GM12892 (cell line): ENCODE data around the gene LRFN2.

ENCODE experiments used
- POLR2A ChIP-seq: IDR thresholded peaks from 2 replicates; pipeline ENCODE4 v1.6.1; 2011; ENCODE audit warnings: low read depth, low read length, control low read depth
- TAF1 ChIP-seq: IDR thresholded peaks from 2 replicates; pipeline ENCODE4 v1.6.1; 2011; ENCODE audit warnings: low read depth, mild to moderate bottlenecking, control low read depth, low read length, borderline replicate concordance

GRCh38 chr6:40611912-40612311, 24.7 kb upstream of the LRFN2 start:
- TF ChIP-seq POLR2A (no peak), TAF1 (no peak)
